GM23248 (cell line): ENCODE results near the gene FDXACB1. TPM values are rescaled to one million over a fixed set of nuclear protein-coding genes. Genes with fewer than 3 reads are reported as not detected.

ENCODE experiments used
- DNase-seq: peaks from one replicate; pipeline ENCODE4 v3.0.0-alpha.2; 2015
- H2AFZ ChIP-seq: fragments of 200-600 bp; sonication (generic); 2 replicates; pipeline ENCODE4 v1.6.1; 2016; ENCODE audit warnings: antibody characterized with exemption
- H3F3A ChIP-seq: fragments of 200-600 bp; sonication (generic); 2 replicates; pipeline ENCODE4 v1.6.1; 2016; ENCODE audit warnings: mild to moderate bottlenecking, antibody characterized with exemption, mixed run types; ENCODE audit not compliant: insufficient read depth
- H3K27ac ChIP-seq: fragments of 200-600 bp; sonication (generic); 2 replicates; pipeline ENCODE4 v1.5.1; 2016; ENCODE audit warnings: mild to moderate bottlenecking
- H3K27me3 ChIP-seq: fragments of 200-600 bp; sonication (generic); replicated peaks from 2 replicates; pipeline ENCODE4 v1.6.1; 2016; ENCODE audit warnings: mild to moderate bottlenecking; ENCODE audit not compliant: insufficient read depth
- H3K36me3 ChIP-seq: fragments of 200-600 bp; sonication (generic); 2 replicates; pipeline ENCODE4 v1.6.1; 2016; ENCODE audit warnings: low read depth, mild to moderate bottlenecking
- H3K4me1 ChIP-seq: fragments of 200-600 bp; sonication (generic); 2 replicates; pipeline ENCODE4 v1.6.1; 2016; ENCODE audit warnings: mild to moderate bottlenecking; ENCODE audit not compliant: insufficient read depth
- H3K4me2 ChIP-seq: fragments of 200-600 bp; sonication (generic); one replicate; pipeline ENCODE4 v1.6.1; 2016; ENCODE audit warnings: mild to moderate bottlenecking; ENCODE audit not compliant: unreplicated experiment
- H3K4me3 ChIP-seq: fragments of 200-600 bp; sonication (generic); 2 replicates; pipeline ENCODE4 v1.5.1; 2016; ENCODE audit warnings: mild to moderate bottlenecking
- H3K79me2 ChIP-seq: fragments of 200-600 bp; sonication (generic); 2 replicates; pipeline ENCODE4 v1.6.1; 2016; ENCODE audit warnings: mild to moderate bottlenecking; ENCODE audit not compliant: insufficient read depth
- H3K9ac ChIP-seq: fragments of 200-600 bp; sonication (generic); 2 replicates; pipeline ENCODE4 v1.6.1; 2016; ENCODE audit warnings: mild to moderate bottlenecking
- H3K9me2 ChIP-seq: fragments of 200-600 bp; sonication (generic); 2 replicates; pipeline ENCODE4 v1.6.1; 2016; ENCODE audit warnings: mixed run types, mild to moderate bottlenecking, moderate library complexity; ENCODE audit not compliant: insufficient read depth
- H3K9me3 ChIP-seq: fragments of 200-600 bp; sonication (generic); one replicate; pipeline ENCODE4 v1.6.1; 2017; ENCODE audit warnings: low read depth
- H4K20me1 ChIP-seq: fragments of 200-600 bp; sonication (generic); 2 replicates; pipeline ENCODE4 v1.6.0; 2016; ENCODE audit not compliant: insufficient read depth
- EZH2 ChIP-seq: fragments of 200-600 bp; sonication (generic); IDR thresholded peaks from 2 replicates; pipeline ENCODE4 v1.6.1; 2018; ENCODE audit warnings: antibody characterized with exemption, mild to moderate bottlenecking; ENCODE audit not compliant: insufficient read depth, poor library complexity, severe bottlenecking
- EZH2phosphoT487 ChIP-seq: fragments of 200-600 bp; sonication (generic); IDR thresholded peaks from 2 replicates; pipeline ENCODE4 v1.6.1; 2018; ENCODE audit warnings: antibody characterized with exemption, moderate library complexity, mild to moderate bottlenecking, low read depth; ENCODE audit not compliant: insufficient read depth
- WGBS, 2 experiments: methylation state at CpG; one replicate each; pipeline ENCODE4 v1.1.6; 2015 to 2017; ENCODE audit warnings: low lambda C conversion rate in 2 of 2, low coverage in 1 of 2; ENCODE audit errors: missing lambda C conversion rate in 2 of 2; 5-methylcytosine and 5-hydroxymethylcytosine counted together
- in situ Hi-C: fragments of 300-500 bp; cut with MboI; formaldehyde crosslinking; loops from 2 replicates; pipeline ENCODE4 v1.15.0; 2020
- polyA plus RNA-seq: library from polyadenylated mRNA; unstranded; fragments of >200 nt; fragmentation: Nextera tagmentation; extraction: Ambion mirVana; gene quantifications from 2 replicates; pipeline ENCODE4 v1.2.1, GENCODE V29; 2016
- total RNA-seq: library from RNA; depleted of rRNA; stranded (reverse); fragments of >200 nt; shearing (Covaris generic); gene quantifications from 2 replicates; pipeline ENCODE4 v1.2.3, GENCODE V29; 2014

FDXACB1 gene
- total and polyA plus RNA-seq, 2 experiments from 2014 or later: 2.1 to 2.2 TPM

DNA sequence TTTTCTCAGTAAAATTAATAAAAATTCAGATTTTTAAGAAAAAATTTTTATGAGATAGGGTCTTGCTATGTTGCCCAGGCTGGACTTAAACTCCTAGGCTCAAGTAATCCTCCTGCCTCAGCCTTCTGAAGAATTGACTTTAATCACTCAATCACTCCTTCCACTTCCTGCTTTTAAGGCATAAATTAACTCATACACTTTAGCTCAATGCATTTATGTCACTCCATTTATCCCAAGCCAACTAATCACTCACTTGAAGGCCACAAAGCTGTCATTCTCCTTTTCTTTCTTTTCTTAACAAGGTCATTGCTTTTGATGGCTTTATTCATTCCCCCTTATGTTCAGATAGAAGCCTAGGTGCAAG, 8.5 kb downstream of the FDXACB1 start:
- H3K9ac ChIP-seq: peak overlapping the region; percentile 87
- no peaks in the 10 kb centered on the region for H3K9me3 ChIP-seq
- H3K4me3 ChIP-seq: peak overlapping the region; percentile 98
- no peak for TF ChIP-seq EZH2
- TF ChIP-seq EZH2phosphoT487: no peak
- peaks cover 13% of the 10 kb centered on the region for H3K4me1 ChIP-seq
- H2AFZ ChIP-seq: peak overlapping the region; percentile 99
- H3K27ac ChIP-seq: peak overlapping the region; percentile 66
- no peaks in the 10 kb centered on the region for H3K27me3 ChIP-seq
- H3F3A ChIP-seq: no peaks in the 10 kb centered on the region
- peaks cover 21% of the 10 kb centered on the region for H3K79me2 ChIP-seq
- DNase-seq: no peak
- in situ Hi-C loops: loop anchor here (10.0 kb wide), 1 partner anchor 124 kb away; no protein-coding TSS in a partner anchor
- H3K36me3 ChIP-seq: peaks cover 16% of the 10 kb centered on the region
- no peaks in the 10 kb centered on the region for H3K9me2 ChIP-seq
- H3K4me2 ChIP-seq: peak overlapping the region; percentile 98
- no peaks in the 10 kb centered on the region for H4K20me1 ChIP-seq

DNA sequence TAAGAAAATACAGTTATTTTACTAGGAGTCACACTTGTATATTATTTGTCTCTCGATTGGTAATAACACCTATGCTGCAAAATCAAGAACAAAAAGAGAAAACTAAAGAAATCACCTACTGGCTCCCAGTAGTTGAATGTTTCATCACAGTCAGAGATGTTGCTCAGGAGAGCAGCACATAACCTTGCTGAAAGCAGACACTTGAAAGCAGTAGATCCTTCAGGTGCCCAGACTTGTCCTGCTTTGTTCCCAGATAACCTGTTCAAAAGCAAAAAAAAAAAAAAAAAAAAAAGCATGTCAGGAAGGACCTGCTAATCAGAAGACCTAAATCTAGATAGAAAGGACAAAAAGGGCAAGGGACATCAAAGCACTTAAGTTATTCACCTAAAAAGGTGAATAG, 8.9 kb downstream of the FDXACB1 start:
- H3K27me3 ChIP-seq: no peaks in the 10 kb centered on the region
- H4K20me1 ChIP-seq: no peaks in the 10 kb centered on the region
- peak overlapping the region; percentile 99; the same call in 1 of the 2 replicates for H2AFZ ChIP-seq
- H3K4me2 ChIP-seq: peak overlapping the region; percentile 98
- TF ChIP-seq EZH2 (no peak), EZH2phosphoT487 (no peak)
- peaks cover 13% of the 10 kb centered on the region for H3K4me1 ChIP-seq
- WGBS, 2 experiments: 97 to 100% methylated on average over 1 of the region's 1 CpG
- no peaks in the 10 kb centered on the region for H3F3A ChIP-seq
- H3K9me3 ChIP-seq: no peaks in the 10 kb centered on the region
- H3K4me3 ChIP-seq: peak overlapping the region; percentile 98
- peaks cover 21% of the 10 kb centered on the region for H3K79me2 ChIP-seq
- in situ Hi-C loops: loop anchor here (10.0 kb wide), 1 partner anchor 125 kb away; no protein-coding TSS in a partner anchor
- no peak overlapping the region for H3K27ac ChIP-seq
- H3K9ac ChIP-seq: no peak overlapping the region
- no peaks in the 10 kb centered on the region for H3K9me2 ChIP-seq
- DNase-seq: no peak
- H3K36me3 ChIP-seq: peaks cover 20% of the 10 kb centered on the region

DNA sequence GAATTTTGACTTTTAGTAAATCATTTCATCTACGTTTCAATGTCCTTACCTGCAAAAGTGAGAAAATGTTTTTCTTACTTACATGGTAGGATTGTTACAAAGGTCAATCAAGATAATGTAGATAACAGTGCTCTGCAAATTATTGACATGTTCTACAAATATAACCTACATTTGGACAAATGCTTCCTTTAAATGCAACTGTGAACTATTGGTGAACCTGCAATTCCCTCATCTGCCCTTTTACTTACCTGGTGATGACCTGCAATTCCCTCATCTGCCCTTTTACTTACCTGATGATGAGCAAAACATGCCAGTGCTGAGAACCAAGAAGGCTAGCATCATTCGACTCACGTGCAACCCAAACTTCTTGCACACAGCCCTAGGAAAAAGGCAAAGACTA, 18.7 kb downstream of the FDXACB1 start:
- 97 to 98% methylated on average over 3 of the region's 3 CpGs for WGBS, 2 experiments
- no peak overlapping the region for H2AFZ ChIP-seq
- no peak overlapping the region for H3K4me3 ChIP-seq
- H3K4me1 ChIP-seq: no peaks in the 10 kb centered on the region
- no peaks in the 10 kb centered on the region for H3K9me2 ChIP-seq
- H3F3A ChIP-seq: no peaks in the 10 kb centered on the region
- TF ChIP-seq EZH2: no peak
- TF ChIP-seq EZH2phosphoT487: no peak
- no peaks in the 10 kb centered on the region for H3K9me3 ChIP-seq
- H3K4me2 ChIP-seq: no peak overlapping the region
- H4K20me1 ChIP-seq: no peaks in the 10 kb centered on the region
- H3K36me3 ChIP-seq: peaks cover 23% of the 10 kb centered on the region
- no peaks in the 10 kb centered on the region for H3K27me3 ChIP-seq
- in situ Hi-C loops: no loop called here
- DNase-seq: no peak
- no peaks in the 10 kb centered on the region for H3K79me2 ChIP-seq
- no peak overlapping the region for H3K27ac ChIP-seq
- H3K9ac ChIP-seq: no peak overlapping the region

DNA sequence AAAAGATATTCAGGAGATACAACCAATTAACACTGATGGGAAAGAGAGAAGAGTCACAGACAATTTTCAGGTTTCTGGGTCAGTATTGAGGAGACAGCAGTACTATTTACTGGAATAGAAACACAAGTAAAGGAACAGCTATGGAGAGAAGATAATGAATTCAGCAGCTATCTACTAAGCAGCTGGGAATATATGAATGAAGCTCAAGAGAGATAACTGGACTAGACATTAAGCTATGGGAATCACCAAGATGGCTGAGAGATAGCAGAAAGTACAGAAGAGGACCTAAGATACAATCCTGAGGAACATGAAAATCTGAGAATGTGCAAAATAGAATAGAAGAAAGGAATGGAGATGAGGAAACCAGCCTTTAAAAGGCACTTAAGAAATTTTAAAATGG, 23.5 kb downstream of the FDXACB1 start:
- no peaks in the 10 kb centered on the region for H3K4me1 ChIP-seq
- H3K4me3 ChIP-seq: no peak overlapping the region
- no peak overlapping the region for H3K9ac ChIP-seq
- H3K36me3 ChIP-seq: peaks cover 22% of the 10 kb centered on the region; the same call in 1 of the 2 replicates
- no peaks in the 10 kb centered on the region; the same call in 1 of the 2 replicates for H3F3A ChIP-seq
- in situ Hi-C loops: no loop called here
- no peak for DNase-seq
- no peak overlapping the region for H3K27ac ChIP-seq
- H3K9me2 ChIP-seq: no peaks in the 10 kb centered on the region
- H4K20me1 ChIP-seq: no peaks in the 10 kb centered on the region
- no peak for TF ChIP-seq EZH2phosphoT487
- no peak for TF ChIP-seq EZH2
- H3K27me3 ChIP-seq: no peaks in the 10 kb centered on the region
- H3K4me2 ChIP-seq: no peak overlapping the region
- no peaks in the 10 kb centered on the region for H3K79me2 ChIP-seq
- H2AFZ ChIP-seq: no peak overlapping the region
- no peaks in the 10 kb centered on the region for H3K9me3 ChIP-seq

DNA sequence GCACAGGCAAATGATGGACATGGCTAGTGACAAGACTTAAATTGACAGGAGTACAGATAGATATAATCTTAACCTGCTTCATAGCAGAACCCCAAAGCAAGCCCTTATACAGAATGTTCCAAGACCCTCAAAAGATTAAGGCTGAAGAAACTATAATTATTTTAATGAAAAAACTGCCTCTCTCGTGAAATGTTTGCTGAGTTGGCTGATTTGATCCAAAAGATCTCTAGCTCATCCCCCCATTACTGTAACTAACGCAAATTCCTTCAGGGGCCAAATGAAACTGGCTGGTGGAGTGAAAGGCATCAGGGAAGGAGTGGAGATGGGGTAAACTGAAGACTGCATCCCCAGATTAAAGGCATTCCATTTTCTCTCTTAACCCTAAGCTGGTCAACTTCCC, 26.9 kb downstream of the FDXACB1 start:
- in situ Hi-C loops: no loop called here
- H3K4me2 ChIP-seq: no peak overlapping the region
- no peak overlapping the region for H3K9ac ChIP-seq
- no peak for DNase-seq
- no peaks in the 10 kb centered on the region for H3K79me2 ChIP-seq
- 73 to 74% methylated on average over 2 of the region's 2 CpGs for WGBS, 2 experiments
- TF ChIP-seq EZH2phosphoT487: no peak
- no peak overlapping the region for H2AFZ ChIP-seq
- H3F3A ChIP-seq: peaks cover 12% of the 10 kb centered on the region
- H4K20me1 ChIP-seq: no peaks in the 10 kb centered on the region
- no peaks in the 10 kb centered on the region for H3K27me3 ChIP-seq
- H3K4me1 ChIP-seq: peaks cover under 1% of the 10 kb centered on the region; the same call in 1 of the 2 replicates
- H3K9me2 ChIP-seq: no peaks in the 10 kb centered on the region
- H3K36me3 ChIP-seq: peaks cover 5% of the 10 kb centered on the region; the same call in 1 of the 2 replicates
- no peaks in the 10 kb centered on the region for H3K9me3 ChIP-seq
- H3K4me3 ChIP-seq: no peak overlapping the region
- H3K27ac ChIP-seq: no peak overlapping the region
